HEK293 (cell line): ENCODE measurements around the gene HOXA6.
A peak's percentile ranks its signal among the peaks of the same experiment; 100 is the strongest.

Experiments used
- AEBP2 ChIP-seq: fragments of 450-650 bp; formaldehyde crosslinking; IDR thresholded peaks from 2 replicates; pipeline ENCODE4 v1.5.1; 2016; ENCODE audit warnings: missing biosample characterization, missing genetic modification characterization, borderline replicate concordance
- GLI2 ChIP-seq: fragments of 450-650 bp; formaldehyde crosslinking; IDR thresholded peaks from 2 replicates; pipeline ENCODE4; 2017; ENCODE audit warnings: missing biosample characterization, missing genetic modification characterization, low read depth, borderline replicate concordance
- GLIS1 ChIP-seq: fragments of 450-650 bp; formaldehyde crosslinking; IDR thresholded peaks from 2 replicates; pipeline ENCODE4 v1.5.1; 2016; ENCODE audit warnings: missing biosample characterization, missing genetic modification characterization
- GLIS2 ChIP-seq: fragments of 450-650 bp; formaldehyde crosslinking; IDR thresholded peaks from 2 replicates; pipeline ENCODE4 v1.5.1; 2016; ENCODE audit warnings: missing biosample characterization, missing genetic modification characterization
- HOXD13 ChIP-seq: sonication (generic); formaldehyde crosslinking; IDR thresholded peaks from 2 replicates; pipeline ENCODE4 v1.8.0; 2022; ENCODE audit warnings: missing genetic modification reagents, borderline replicate concordance
- INSM2 ChIP-seq: fragments of 450-650 bp; formaldehyde crosslinking; IDR thresholded peaks from 2 replicates; pipeline ENCODE4 v1.5.1; 2016; ENCODE audit warnings: missing biosample characterization, missing genetic modification characterization
- MEIS1 ChIP-seq: sonication (generic); formaldehyde crosslinking; IDR thresholded peaks from 2 replicates; pipeline ENCODE4 v1.8.1; 2022; ENCODE audit warnings: missing genetic modification reagents, mild to moderate bottlenecking, borderline replicate concordance
- SALL2 ChIP-seq: fragments of 450-650 bp; formaldehyde crosslinking; IDR thresholded peaks from 2 replicates; pipeline ENCODE4 v1.5.0; 2017; ENCODE audit warnings: missing biosample characterization, mild to moderate bottlenecking, missing genetic modification characterization, borderline replicate concordance
- SCRT1 ChIP-seq: fragments of 450-650 bp; formaldehyde crosslinking; IDR thresholded peaks from 2 replicates; pipeline ENCODE4 v1.5.1; 2016; ENCODE audit warnings: missing biosample characterization, missing genetic modification characterization, borderline replicate concordance
- YY1 ChIP-seq: fragments of 450-650 bp; formaldehyde crosslinking; IDR thresholded peaks from 2 replicates; pipeline ENCODE4 v1.5.1; 2018; ENCODE audit warnings: missing biosample characterization, missing genetic modification characterization
- YY2 ChIP-seq: fragments of 450-650 bp; formaldehyde crosslinking; IDR thresholded peaks from 2 replicates; pipeline ENCODE4 v1.5.1; 2016; ENCODE audit warnings: missing biosample characterization, missing genetic modification characterization
- ZBTB20 ChIP-seq: fragments of 450-650 bp; formaldehyde crosslinking; IDR thresholded peaks from 2 replicates; pipeline ENCODE4 v1.5.1; 2016; ENCODE audit warnings: missing biosample characterization, missing genetic modification characterization
- ZFHX2 ChIP-seq: fragments of 450-650 bp; formaldehyde crosslinking; conservative IDR thresholded peaks from 2 replicates; pipeline ENCODE4 v1.5.1; 2016; ENCODE audit warnings: missing biosample characterization, missing genetic modification characterization
- ZFP41 ChIP-seq: fragments of 450-650 bp; formaldehyde crosslinking; IDR thresholded peaks from 2 replicates; pipeline ENCODE4 v1.5.1; 2016; ENCODE audit warnings: missing biosample characterization, missing genetic modification characterization, borderline replicate concordance
- ZNF112 ChIP-seq: fragments of 450-650 bp; formaldehyde crosslinking; IDR thresholded peaks from 2 replicates; pipeline ENCODE4 v1.5.0; 2017; ENCODE audit warnings: missing biosample characterization, missing genetic modification characterization
- ZNF221 ChIP-seq: fragments of 450-650 bp; formaldehyde crosslinking; IDR thresholded peaks from 2 replicates; pipeline ENCODE4 v1.5.1; 2017; ENCODE audit warnings: missing biosample characterization, missing genetic modification characterization, borderline replicate concordance
- ZNF223 ChIP-seq: fragments of 450-650 bp; formaldehyde crosslinking; IDR thresholded peaks from 2 replicates; pipeline ENCODE4 v1.5.1; 2016; ENCODE audit warnings: missing biosample characterization, missing genetic modification characterization
- ZNF239 ChIP-seq: fragments of 450-650 bp; formaldehyde crosslinking; IDR thresholded peaks from 2 replicates; pipeline ENCODE4 v1.5.1; 2016; ENCODE audit warnings: missing biosample characterization, missing genetic modification characterization
- ZNF24 ChIP-seq: fragments of 450-650 bp; formaldehyde crosslinking; IDR thresholded peaks from 2 replicates; pipeline ENCODE4 v1.5.1; 2016; ENCODE audit warnings: missing biosample characterization, missing genetic modification characterization
- ZNF302 ChIP-seq: fragments of 450-650 bp; formaldehyde crosslinking; IDR thresholded peaks from 2 replicates; pipeline ENCODE4 v1.5.1; 2016; ENCODE audit warnings: missing biosample characterization, missing genetic modification characterization, low read depth
- ZNF366 ChIP-seq: fragments of 450-650 bp; formaldehyde crosslinking; conservative IDR thresholded peaks from 2 replicates; pipeline ENCODE4 v1.5.1; 2016; ENCODE audit warnings: missing biosample characterization, missing genetic modification characterization
- ZNF416 ChIP-seq: fragments of 450-650 bp; formaldehyde crosslinking; IDR thresholded peaks from 2 replicates; pipeline ENCODE4 v1.5.1; 2016; ENCODE audit warnings: missing biosample characterization, missing genetic modification characterization
- ZNF426 ChIP-seq: fragments of 450-650 bp; formaldehyde crosslinking; IDR thresholded peaks from 2 replicates; pipeline ENCODE4 v1.5.1; 2017; ENCODE audit warnings: missing biosample characterization, missing genetic modification characterization, mild to moderate bottlenecking, inconsistent platforms, moderate library complexity
- ZNF433 ChIP-seq: fragments of 450-650 bp; formaldehyde crosslinking; IDR thresholded peaks from 2 replicates; pipeline ENCODE4 v1.5.1; 2016; ENCODE audit warnings: missing biosample characterization, missing genetic modification characterization, low read depth
- ZNF521 ChIP-seq: fragments of 450-650 bp; formaldehyde crosslinking; IDR thresholded peaks from 2 replicates; pipeline ENCODE4 v1.5.1; 2017; ENCODE audit warnings: missing biosample characterization, mild to moderate bottlenecking, missing genetic modification characterization
- ZNF529 ChIP-seq: fragments of 450-650 bp; formaldehyde crosslinking; IDR thresholded peaks from 2 replicates; pipeline ENCODE4 v1.5.1; 2017; ENCODE audit warnings: missing genetic modification characterization, missing biosample characterization; ENCODE audit not compliant: insufficient replicate concordance
- ZNF544 ChIP-seq: fragments of 450-650 bp; formaldehyde crosslinking; IDR thresholded peaks from 2 replicates; pipeline ENCODE4 v1.5.0; 2017; ENCODE audit warnings: missing biosample characterization, missing genetic modification characterization
- ZNF560 ChIP-seq: fragments of 450-650 bp; formaldehyde crosslinking; IDR thresholded peaks from 2 replicates; pipeline ENCODE4 v1.5.1; 2017; ENCODE audit warnings: missing biosample characterization, missing genetic modification characterization, borderline replicate concordance
- ZNF571 ChIP-seq: fragments of 450-650 bp; formaldehyde crosslinking; IDR thresholded peaks from 2 replicates; pipeline ENCODE4 v1.5.0; 2017; ENCODE audit warnings: missing biosample characterization, missing genetic modification characterization
- ZNF626 ChIP-seq: fragments of 450-650 bp; sonication (Bioruptor Pico); formaldehyde crosslinking; IDR thresholded peaks from 2 replicates; pipeline ENCODE4 v1.5.1; 2018; ENCODE audit warnings: missing biosample characterization, missing genetic modification characterization, inconsistent platforms
- ZNF629 ChIP-seq: fragments of 450-650 bp; formaldehyde crosslinking; IDR thresholded peaks from 2 replicates; pipeline ENCODE4 v1.5.1; 2017; ENCODE audit warnings: missing biosample characterization, missing genetic modification characterization
- ZNF664 ChIP-seq: fragments of 450-650 bp; formaldehyde crosslinking; IDR thresholded peaks from 2 replicates; pipeline ENCODE4 v1.5.1; 2016; ENCODE audit warnings: missing biosample characterization, missing genetic modification characterization
- ZNF670 ChIP-seq: fragments of 450-650 bp; formaldehyde crosslinking; IDR thresholded peaks from 2 replicates; pipeline ENCODE4 v1.5.1; 2016; ENCODE audit warnings: missing biosample characterization, missing genetic modification characterization, low read depth
- ZNF768 ChIP-seq: fragments of 450-650 bp; formaldehyde crosslinking; IDR thresholded peaks from 2 replicates; pipeline ENCODE4 v1.5.1; 2018; ENCODE audit warnings: missing biosample characterization, mild to moderate bottlenecking, missing genetic modification characterization
- ZNF792 ChIP-seq: fragments of 450-650 bp; formaldehyde crosslinking; IDR thresholded peaks from 2 replicates; pipeline ENCODE4 v1.5.1; 2016; ENCODE audit warnings: missing biosample characterization, missing genetic modification characterization
- ZNF830 ChIP-seq: fragments of 450-650 bp; IDR thresholded peaks from 2 replicates; pipeline ENCODE4 v1.5.0; 2018; ENCODE audit warnings: missing biosample characterization, missing genetic modification characterization, low read depth, mild to moderate bottlenecking, moderate library complexity
- ZNF843 ChIP-seq: fragments of 450-650 bp; formaldehyde crosslinking; IDR thresholded peaks from 2 replicates; pipeline ENCODE4 v1.5.1; 2016; ENCODE audit warnings: missing biosample characterization, missing genetic modification characterization
- TF ChIP-seq, protein P1 (sequence below): fragments of 450-650 bp; formaldehyde crosslinking; IDR thresholded peaks from 2 replicates; pipeline ENCODE4 v1.5.0; 2017; ENCODE audit warnings: missing biosample characterization, missing genetic modification characterization, borderline replicate concordance

HOXA6 gene

GRCh38 chr7:27169658-27170425 lies 22.3 kb upstream of the HOXA6 start (continued):
- TF ChIP-seq, protein P1, sequence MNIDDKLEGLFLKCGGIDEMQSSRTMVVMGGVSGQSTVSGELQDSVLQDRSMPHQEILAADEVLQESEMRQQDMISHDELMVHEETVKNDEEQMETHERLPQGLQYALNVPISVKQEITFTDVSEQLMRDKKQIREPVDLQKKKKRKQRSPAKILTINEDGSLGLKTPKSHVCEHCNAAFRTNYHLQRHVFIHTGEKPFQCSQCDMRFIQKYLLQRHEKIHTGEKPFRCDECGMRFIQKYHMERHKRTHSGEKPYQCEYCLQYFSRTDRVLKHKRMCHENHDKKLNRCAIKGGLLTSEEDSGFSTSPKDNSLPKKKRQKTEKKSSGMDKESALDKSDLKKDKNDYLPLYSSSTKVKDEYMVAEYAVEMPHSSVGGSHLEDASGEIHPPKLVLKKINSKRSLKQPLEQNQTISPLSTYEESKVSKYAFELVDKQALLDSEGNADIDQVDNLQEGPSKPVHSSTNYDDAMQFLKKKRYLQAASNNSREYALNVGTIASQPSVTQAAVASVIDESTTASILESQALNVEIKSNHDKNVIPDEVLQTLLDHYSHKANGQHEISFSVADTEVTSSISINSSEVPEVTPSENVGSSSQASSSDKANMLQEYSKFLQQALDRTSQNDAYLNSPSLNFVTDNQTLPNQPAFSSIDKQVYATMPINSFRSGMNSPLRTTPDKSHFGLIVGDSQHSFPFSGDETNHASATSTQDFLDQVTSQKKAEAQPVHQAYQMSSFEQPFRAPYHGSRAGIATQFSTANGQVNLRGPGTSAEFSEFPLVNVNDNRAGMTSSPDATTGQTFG (tag by site-specific recombination) = no peak
- TF ChIP-seq ZNF221 (tag by site-specific recombination) (no peak), ZNF571 (tag by site-specific recombination) (no peak), ZNF544 (no peak), ZNF629 (tag by site-specific recombination) (no peak), ZNF223 (tag by site-specific recombination) (no peak), ZNF416 (tag by site-specific recombination) (no peak), HOXD13 (CRISPR knock-in tag) (no peak), ZNF426 (tag by site-specific recombination) (no peak), AEBP2 (tag by site-specific recombination) (no peak), ZNF560 (tag by site-specific recombination) (no peak), GLIS1 (tag by site-specific recombination) (peak; percentile 72), YY2 (tag by site-specific recombination) (no peak), ZNF521 (no peak), ZNF843 (tag by site-specific recombination) (peak; percentile 20; the same call in 1 of the 2 replicates), INSM2 (tag by site-specific recombination) (no peak), ZNF239 (no peak), GLI2 (no peak), ZNF626 (tag by site-specific recombination) (no peak), ZBTB20 (no peak), SCRT1 (tag by site-specific recombination) (no peak), ZNF768 (tag by site-specific recombination) (no peak), ZNF830 (tag by site-specific recombination) (no peak), ZNF433 (tag by site-specific recombination) (no peak), SALL2 (tag by site-specific recombination) (no peak), ZFHX2 (tag by site-specific recombination) (0 out of 2 replicates have a peak, but pooled peaks have one; percentile 11), ZNF664 (tag by site-specific recombination) (no peak), ZNF24 (tag by site-specific recombination) (no peak), ZFP41 (tag by site-specific recombination) (no peak), ZNF792 (tag by site-specific recombination) (no peak), ZNF112 (tag by site-specific recombination) (no peak), ZNF529 (tag by site-specific recombination) (no peak), ZNF302 (tag by site-specific recombination) (no peak), YY1 (tag by site-specific recombination) (no peak), GLIS2 (peak; percentile 92), ZNF670 (tag by site-specific recombination) (no peak), MEIS1 (CRISPR knock-in tag) (no peak), ZNF366 (tag by site-specific recombination) (peak; percentile 70)
